GM12801 (cell line): ENCODE measurements around the gene PHYHIPL.

Experiments
- TF ChIP-seq, protein P1 (sequence below): IDR thresholded peaks from one replicate; pipeline ENCODE4 v1.5.1; 2011; ENCODE audit warnings: control low read depth; ENCODE audit not compliant: insufficient read length; ENCODE audit errors: extremely low read depth

Gene PHYHIPL

GRCh38 chr10:59229441-59229840 is 53.0 kb downstream of the PHYHIPL start:
- TF ChIP-seq, protein P1, sequence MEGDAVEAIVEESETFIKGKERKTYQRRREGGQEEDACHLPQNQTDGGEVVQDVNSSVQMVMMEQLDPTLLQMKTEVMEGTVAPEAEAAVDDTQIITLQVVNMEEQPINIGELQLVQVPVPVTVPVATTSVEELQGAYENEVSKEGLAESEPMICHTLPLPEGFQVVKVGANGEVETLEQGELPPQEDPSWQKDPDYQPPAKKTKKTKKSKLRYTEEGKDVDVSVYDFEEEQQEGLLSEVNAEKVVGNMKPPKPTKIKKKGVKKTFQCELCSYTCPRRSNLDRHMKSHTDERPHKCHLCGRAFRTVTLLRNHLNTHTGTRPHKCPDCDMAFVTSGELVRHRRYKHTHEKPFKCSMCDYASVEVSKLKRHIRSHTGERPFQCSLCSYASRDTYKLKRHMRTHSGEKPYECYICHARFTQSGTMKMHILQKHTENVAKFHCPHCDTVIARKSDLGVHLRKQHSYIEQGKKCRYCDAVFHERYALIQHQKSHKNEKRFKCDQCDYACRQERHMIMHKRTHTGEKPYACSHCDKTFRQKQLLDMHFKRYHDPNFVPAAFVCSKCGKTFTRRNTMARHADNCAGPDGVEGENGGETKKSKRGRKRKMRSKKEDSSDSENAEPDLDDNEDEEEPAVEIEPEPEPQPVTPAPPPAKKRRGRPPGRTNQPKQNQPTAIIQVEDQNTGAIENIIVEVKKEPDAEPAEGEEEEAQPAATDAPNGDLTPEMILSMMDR = no peak

DNA sequence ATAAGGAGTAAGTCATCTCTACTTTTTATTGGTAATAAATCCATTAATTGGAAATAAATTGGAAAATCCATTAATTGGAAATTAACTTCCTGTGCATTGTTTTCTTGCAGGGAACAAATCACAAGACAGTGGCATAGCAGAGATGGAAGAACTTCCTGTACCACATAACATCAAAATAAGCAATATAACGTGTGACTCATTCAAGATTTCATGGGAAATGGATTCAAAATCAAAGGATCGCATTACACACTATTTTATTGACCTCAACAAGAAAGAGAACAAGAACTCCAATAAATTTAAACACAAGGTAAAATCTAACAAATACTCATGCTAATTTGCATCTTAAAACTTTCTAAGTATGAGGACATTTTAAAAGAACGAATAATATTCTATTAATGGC is 57.8 kb downstream of the PHYHIPL start:
- TF ChIP-seq, protein P1 = no peak

DNA sequence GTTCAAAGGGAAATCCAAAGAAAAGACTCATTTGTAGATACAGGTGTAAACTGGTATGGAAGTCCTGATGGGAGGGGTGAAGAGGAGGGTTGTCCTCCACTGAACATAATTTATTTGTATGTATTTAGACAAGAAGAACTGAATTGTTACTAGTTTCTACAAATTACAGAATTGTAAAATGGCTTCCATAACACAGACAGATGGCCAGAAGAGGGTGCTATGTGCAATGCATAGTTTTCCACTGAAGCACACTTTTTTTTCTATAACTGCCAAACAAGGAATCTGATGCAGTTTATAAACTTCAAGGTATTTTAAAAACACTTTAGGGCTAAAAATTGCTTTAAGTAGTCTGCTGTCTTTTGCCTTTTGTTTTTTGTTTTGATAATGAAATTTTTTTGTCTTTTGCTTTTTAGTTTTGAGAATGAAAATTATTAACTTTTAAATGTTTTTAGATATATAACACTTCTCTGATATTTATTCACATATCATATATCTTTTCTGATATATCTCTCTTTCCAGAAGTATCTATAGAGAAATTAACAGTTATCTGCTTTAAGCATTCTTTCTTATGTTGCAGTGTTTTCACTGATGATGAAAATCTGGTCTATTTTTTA is 58.5 kb downstream of the PHYHIPL start:
- TF ChIP-seq, protein P1 = no peak

GRCh38 chr10:59236064-59236697 is 59.7 kb downstream of the PHYHIPL start:
- TF ChIP-seq, protein P1 = no peak

GRCh38 chr10:59237775-59238174 is 61.3 kb downstream of the PHYHIPL start:
- TF ChIP-seq, protein P1 = no peak

- TF ChIP-seq, protein P1 = no peak
These were observed 64.2 kb downstream of the PHYHIPL start for GRCh38 chr10:59240582-59241183.

DNA sequence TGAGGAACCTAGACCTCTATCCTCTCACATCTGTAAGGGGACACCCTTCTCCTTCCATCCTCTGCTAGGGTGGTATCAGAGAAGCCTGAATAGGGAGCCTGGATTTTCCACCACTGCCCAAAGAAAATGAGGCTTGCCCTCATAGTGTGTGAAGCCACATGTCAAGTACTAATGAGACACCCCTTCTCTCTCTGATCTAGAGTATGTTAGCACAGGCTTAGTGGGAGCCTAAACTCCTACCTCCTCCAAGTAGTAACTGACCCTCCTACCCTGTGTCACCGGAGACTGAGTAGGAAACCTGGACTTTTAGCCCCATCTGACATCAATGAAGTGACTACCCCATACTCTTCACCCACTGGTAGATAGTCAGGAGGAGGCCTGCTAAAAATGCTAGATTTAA is 65.6 kb downstream of the PHYHIPL start:
- TF ChIP-seq, protein P1 = no peak
